ENCODE measurements around the gene COL7A1.

Gene COL7A1

DNA sequence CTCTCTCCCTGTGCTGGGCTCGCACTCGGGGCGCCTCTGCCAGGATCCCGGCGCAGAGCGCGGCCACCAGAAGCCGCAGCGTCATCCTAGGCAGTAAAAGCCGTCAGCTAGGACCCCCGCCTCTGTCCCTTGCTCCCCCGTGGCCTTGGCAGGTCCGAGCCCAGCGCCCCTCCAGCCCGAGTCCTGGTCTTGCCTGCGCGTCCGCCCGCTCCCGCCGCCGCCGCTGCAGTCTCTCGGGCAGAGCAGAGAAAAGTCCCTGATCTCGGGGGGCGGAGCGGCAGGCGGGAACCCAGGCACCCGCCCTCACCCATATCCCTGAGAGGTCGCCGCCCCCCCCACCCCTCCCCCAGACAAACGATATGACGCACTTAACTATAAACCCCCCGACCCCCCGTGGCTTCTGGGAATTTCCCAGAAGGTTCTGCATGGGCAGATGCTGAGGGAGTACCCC lies at the start of gene COL7A1:
Gene COL7A1, minus strand, starts transcription at position 255 of the 451 bp plus-strand sequence. Its CDS starts 170 bp downstream, at position 85.
- peak in 5 of 42 donors; percentile 18 to 44 (median 37) for DNase-seq
- intact Hi-C loops (cut with DNase I), result no loop called here

DNA sequence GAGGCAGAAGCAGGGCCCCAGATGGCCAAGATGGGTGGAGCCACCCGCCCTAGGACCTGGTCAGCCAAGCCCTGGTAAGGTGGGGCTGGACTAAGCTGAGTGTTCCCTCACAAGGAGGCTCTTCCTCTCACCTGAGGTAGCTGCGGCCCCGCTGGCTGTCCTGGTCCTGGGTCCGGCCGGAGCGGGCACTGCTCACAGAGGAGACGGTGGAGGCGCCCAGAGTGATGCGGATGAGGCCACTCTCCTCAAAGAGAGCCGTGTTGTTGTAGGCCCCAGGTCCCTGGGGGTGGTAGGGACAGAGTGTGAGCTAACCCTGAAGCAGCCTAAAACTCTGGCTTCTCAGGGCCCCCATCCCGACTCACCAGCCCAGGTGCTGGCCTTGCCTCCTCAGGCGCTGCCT lies 47.5 kb upstream of the COL7A1 start:
- intact Hi-C loops (cut with DNase I), result no loop called here
- DNase-seq, result no peak

DNA sequence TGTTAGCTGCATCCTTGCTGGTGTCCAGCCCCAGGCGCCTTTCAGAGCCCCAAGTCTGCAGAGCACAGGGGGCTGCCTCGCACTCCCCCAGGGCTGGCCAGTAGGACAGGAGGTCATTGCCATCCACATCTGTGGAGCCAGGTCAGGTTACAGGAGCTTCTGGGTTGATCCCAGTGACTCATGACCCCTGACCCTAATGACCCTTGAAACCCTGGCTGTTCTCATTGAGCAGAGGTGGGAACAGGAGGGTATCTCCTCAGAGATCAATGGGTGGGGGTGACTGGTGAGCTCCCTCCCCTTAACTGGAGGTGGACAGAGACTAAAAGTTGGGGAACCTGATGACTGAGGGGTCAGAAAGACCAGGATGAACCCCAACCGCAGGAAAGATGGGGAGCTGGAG lies 46.3 kb upstream of the COL7A1 start:
- intact Hi-C loops (cut with DNase I), result no loop called here
- DNase-seq, result no peak

DNA sequence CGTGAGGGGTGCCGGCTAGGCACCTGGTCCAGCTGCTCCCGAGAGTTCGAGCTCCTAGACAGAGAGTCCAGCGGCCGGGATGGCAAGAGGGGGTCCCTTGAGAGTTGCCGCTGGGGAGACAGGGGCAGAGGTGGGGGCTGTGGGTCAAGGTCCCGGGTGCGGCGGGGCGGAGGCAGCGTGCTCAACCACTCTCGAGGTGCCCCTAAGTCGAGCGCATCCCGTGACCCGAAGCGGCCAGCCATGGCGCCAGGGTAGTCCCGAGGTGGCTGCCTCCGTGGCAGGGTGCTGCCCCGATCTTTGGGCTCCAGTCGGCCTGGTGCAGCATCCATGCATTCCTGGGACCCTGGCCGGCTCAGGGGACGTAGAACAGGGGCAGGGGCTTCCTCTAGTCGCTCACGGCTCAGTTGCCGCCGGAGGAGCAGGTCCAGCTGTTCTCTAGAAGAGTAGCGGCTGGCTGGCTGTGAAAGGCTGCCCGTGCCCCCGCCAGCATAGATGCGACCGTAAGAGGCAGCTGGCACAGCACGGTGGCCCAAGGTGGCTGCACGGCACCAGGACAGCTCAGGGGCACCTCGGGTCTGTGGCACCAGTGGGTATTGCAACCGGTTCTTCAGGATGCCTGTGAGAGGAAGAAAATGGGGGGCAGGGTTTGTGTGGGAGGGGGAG lies 44.9 kb upstream of the COL7A1 start:
- no peak for DNase-seq
- intact Hi-C loops (cut with DNase I), result no loop called here

DNA sequence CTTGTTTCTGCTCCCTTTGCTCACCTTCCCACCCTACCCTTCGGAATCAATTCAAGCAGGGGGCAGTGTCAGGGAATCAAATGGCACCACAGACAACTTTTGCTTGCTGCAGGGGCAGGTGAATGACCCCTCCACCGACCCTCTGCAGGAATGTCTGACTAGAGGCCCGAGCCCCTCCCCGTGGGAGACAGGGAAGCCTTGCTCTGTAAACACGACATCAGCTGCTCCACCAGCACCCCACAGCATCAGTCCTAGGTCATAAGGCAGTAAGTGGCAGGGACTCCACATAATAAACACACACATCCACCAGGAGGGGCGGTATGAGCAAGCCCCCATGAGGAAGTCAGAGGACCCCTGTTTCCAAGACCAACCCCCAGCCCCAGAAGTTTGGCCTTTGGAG lies 42.2 kb upstream of the COL7A1 start:
- DNase-seq, result no peak
- intact Hi-C loops (cut with DNase I), result no loop called here

DNA sequence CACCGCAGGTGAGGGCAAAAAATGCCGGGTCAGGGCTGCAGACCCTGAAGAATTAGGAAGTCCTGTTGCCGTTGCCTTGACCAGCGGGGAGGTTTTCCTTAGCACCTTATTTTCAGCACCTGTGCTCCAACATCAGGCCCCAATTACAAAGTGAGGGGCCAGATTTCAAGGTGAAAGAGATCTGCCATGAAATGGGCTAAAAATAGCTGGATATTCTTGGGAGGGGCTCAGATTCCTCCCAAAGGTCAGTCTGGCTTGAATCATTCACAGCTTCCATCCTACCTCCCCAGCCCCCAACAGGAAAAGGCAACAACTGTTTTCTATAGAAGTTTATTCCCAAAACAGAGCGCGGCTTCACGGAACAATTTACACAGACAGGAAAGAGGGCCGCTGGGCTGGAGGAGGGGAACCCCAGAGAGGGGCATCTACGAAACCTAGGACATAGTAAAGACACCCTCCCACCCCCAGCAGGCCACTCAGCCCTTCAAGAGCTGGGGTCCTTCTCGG lies 41.1 kb upstream of the COL7A1 start:
- intact Hi-C loops (cut with DNase I), result no loop called here

DNA sequence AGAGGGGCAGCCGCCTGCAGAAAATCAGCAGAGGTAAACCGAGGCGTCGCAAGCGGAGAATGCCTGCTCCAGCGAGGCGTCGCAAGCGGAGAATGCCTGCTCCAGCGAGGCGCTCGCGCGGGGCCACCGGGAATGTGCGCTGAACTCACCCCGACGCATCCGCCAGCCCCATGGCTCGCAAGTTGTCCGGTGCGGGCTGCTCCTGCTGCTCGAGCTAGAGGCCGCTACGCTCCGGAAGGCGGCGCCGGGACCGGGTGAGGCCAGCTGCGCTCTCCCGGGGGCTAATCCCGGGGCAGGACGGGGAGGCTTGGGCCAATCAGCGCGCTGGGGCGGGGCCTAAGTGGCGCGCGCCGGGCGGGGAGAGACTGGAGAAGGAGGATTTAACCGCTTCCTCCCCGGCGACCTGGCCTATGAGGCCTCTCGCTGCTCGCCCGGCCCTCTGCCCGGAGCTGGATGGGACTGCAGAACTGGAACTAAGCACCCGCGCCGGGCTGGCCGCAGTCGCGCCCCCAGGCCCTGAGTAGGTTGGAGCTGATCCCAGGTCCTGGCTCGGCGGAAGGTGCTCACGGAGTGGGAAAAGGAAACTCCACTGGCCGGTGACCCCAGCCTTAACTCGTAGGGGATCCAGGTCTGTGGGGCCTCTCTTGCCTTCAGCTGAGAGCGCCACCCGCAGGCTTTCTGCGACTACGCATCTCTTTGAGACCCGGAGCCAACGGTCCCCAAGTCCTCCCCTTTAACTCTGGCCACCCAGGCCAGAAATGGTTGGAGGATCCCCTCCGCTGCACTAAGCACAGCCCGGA lies 40.3 kb upstream of the COL7A1 start, which contains the start of gene SLC26A6:
Gene SLC26A6, minus strand, starts transcription at position 240 of the 800 bp plus-strand sequence. Its CDS starts 68 bp downstream, at position 172.
- DNase-seq, result peak; percentile 93 to 100 (median 98)
- intact Hi-C loops (cut with DNase I), result no loop called here

More for the DNA sequence above, 41.1 kb upstream of the COL7A1 start:
- DNase-seq, result no peak

DNA sequence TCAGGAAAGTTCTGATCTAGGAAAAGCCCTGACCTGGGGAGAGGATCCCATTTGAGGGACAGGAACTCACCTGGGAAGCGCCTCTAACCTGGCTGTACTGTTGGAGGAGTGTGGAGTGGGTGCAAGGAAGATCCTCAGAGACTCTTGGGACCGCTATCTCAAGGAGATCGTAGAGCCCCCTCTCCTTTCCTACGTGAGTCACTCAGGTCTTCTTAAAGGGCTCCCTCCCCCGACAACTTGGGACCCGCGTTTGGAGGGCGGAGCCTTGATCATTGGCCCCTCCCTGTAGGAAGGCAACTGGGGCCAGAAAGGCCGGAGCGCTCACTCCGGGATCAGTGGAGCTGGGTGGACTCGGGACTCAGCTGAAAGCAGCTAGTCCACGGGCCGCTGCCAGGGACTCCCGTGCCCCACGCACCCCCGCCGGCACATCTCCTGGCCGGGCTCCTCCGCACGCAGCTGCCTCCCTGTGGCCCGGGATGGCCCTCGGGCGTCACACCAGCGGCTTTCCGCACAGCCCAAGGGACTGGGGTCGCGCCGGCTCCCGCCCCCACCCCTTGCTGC lies 39.6 kb upstream of the COL7A1 start:
- intact Hi-C loops (cut with DNase I), result no loop called here
- DNase-seq, result peak in 41 of 42 donors; percentile 14 to 71 (median 44)

DNA sequence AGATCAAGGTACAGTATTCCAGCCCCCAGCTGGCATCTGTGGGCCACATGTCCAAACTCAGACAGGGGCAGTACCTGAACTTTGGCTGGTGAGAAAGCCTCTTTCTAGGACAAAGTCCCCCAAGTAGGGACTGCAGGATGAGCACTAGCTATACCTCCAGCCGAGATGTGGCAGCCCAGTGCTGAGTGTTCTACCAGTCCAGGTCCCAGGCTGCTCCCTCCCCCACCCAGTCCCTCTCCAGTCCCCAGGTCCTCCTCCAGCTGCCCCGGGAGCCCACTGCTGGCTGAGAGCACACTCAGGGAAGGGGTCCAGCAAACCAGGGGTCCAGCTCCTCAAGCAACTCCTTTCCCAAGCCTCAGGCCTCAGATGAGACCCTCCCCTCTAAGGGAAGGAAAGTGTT lies 38.6 kb upstream of the COL7A1 start:
- intact Hi-C loops (cut with DNase I), result no loop called here
- DNase-seq, result no peak

DNA sequence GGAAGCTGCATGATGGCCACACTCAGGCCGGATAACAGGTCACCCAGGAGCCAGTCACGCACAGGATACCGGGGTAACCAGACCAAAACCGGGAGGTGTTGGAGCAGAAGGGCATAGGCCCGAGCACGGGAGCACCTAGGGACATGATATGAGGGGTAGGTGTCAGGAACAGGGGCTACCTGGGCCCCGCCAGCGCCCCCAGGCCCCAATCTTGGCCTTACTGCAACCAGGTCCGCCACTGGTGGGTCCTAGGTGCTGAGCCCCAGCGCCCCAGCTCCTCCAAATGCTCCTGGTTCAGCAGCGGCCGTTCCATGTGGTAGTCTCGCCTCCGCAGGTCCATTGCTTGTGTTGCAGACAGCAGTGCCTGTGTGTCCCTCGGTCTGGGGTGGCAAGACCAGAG lies 38.1 kb upstream of the COL7A1 start:
- intact Hi-C loops (cut with DNase I), result no loop called here
- DNase-seq, result no peak

DNA sequence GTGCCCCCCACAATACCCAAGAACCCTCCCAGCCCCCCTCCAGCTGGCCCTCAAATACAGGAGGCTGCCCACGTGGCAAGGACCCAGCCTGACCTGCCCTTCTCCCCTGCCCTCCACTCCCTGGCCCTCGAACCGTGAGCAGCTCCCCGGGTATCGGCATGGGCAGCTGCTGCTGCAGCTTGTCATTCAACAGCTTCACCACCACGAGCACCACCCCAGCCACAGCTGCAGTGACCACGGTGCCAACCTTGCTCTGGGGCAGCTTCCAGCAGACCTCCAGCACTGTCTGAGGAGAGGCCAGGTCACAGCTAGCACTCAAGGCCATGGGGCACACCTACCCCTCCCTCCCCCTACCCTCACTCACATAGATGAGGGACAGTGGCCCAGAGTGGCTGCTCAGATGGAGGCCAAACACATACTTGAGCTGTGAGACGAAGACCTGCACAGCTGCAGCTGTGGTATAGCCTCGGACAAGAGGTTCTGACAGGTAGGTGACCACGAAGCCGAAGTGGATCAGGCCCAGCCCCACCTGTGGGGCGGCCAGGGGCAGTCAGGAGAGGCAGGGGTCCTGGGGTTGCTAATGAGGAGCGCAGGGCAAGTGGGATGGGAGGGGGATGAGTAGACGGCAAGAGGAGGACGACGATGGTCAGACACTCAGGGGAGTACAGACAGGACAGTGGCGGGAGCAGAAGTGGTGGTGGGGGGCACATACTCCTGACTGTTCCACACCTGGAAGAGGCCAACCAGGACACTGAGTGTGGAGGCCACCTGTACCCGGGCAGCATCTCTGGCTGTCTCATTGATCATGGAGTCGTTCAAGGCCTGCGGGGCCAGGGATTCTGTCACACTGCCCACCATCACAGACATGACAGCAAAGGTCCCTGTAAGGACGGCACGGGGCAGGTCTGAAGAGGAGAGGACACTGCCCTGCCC lies 36.7 kb upstream of the COL7A1 start:
- intact Hi-C loops (cut with DNase I), result no loop called here
- no peak for DNase-seq

DNA sequence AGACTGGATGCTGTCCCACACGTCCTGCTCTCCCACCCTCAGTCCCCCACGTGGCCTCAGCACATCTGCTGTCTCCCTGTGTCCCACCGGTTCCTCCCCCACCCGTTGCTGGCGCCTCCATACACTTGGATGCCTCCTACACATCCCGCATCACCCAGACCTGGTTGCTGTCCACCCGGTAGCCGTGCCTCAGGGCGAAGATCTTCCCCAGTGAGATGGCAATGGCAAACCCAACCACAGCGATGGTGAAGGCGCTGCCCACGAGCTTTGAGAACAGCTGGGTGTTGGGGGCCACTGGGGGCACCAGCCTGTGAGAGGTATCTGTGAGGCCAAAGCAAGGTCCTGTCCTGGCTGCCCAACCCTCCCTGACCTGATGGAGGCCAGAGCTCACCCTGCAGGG lies 35.7 kb upstream of the COL7A1 start:
- no peak for DNase-seq
- intact Hi-C loops (cut with DNase I), result no loop called here

DNA sequence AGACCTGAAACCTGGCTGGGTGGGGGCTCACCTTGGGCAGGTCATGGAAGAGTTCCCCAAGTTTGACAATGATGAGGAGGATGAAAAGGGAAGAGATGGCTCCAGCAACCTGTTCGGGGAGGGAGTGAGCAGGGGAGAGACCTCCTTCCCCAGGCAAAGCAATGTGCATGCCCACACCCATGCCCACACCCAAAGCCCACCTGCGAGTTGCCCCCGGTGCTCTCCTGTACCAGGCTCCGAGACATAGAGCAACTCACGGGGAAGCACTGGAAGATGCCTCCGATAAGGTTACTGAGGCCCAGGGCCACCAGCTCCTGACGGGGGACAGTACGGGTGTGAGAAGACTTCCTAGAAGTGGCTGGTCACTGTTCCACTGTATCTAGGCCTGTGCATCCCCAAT lies 35.3 kb upstream of the COL7A1 start:
- intact Hi-C loops (cut with DNase I), result no loop called here
- DNase-seq, result no peak

DNA sequence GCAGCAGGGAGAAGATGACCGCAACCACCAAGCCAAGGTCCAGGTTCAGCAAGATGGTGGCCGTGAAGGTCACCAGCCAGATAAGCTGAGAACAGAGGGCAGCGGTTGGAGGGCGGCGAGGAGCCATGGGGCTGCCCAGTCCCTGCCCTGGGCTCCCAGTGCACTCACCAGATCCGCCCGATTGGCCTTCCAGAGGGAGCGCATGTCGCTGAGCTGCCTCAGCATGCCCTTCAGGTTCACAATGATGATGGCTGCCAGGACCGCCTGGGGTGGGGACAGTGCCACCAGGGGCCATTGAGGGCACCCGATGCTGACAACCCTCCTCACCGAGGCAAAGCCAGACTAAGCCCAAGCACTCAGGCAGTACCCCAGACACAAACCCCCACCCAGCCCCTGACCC lies 34.8 kb upstream of the COL7A1 start:
- DNase-seq, result no peak
- intact Hi-C loops (cut with DNase I), result no loop called here

DNA sequence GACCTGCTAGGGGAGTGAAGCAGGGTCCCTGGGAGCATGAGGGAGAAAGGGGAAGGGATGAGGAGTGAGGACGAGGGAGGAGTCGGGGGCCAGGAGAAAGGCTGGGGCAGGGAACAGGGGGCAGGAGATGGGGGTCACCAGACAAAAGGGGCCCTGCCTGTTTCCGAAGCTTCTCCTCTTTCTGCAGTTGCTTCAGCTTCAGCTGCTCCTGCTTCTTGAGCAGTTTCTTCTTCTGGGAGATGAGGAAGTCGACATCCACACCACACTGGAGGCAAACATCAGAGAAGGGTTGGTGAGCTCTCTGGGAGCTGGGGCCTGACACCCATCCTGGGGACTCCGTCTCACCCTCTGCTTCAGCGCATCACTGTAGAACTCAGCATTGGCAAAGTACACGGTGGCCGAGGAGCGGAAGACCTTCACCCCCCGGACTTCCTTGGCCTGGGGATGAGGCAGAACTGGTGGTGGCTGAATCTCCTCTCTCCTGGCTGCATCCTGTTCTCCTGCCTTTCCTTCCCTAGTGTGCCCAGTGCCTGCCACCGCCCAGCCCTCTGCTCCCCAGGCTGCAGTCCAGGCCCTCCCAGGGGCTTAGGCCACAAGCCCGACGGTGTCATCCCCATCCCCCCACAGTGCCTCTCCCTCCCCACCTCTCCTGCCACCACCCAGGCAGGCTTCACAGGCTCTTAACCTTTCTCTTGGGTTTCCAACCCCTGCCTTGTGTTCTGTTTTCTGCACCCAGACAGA lies 33.3 kb upstream of the COL7A1 start:
- no peak for DNase-seq
- intact Hi-C loops (cut with DNase I), result no loop called here

DNA sequence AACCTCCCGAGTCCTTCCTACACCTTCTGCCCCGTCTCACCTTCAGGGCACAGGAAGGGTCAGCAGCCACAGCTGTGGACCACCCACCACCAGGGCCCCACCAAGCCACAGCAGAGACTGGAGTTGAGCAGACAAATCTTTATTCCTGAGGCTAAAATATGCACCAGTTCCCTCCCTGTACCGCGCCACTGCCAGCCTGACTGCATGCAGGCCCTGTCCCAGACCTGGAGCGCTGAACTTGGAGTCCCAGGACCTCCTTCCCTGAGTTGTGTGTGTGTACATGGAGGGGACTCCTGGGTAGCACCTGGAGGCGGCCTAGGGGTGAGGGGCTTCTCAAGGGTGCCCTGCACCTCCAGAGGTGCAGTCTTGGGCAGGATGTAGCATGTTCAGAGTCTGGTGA lies 30.5 kb upstream of the COL7A1 start:
- no peak for DNase-seq
- intact Hi-C loops (cut with DNase I), result no loop called here

DNA sequence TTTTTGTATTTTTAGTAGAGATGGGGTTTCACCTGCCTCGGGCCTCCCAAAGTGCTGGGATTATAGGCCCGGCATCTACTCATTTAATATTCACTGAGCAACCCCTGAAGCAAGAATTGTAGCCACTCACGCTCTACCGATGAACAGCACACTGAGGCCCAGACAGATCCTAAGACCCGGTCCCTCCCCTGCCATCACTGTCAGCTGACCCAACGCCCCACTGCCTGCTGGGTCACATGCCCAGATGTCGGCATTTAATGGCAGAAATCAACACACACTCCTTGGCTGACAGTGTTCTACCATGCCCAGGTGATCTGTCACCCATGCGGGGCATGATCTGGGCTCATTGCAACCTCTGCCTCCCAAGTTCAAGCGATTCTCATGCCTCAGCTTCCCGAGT lies 29.6 kb upstream of the COL7A1 start:
- intact Hi-C loops (cut with DNase I), result no loop called here

DNA sequence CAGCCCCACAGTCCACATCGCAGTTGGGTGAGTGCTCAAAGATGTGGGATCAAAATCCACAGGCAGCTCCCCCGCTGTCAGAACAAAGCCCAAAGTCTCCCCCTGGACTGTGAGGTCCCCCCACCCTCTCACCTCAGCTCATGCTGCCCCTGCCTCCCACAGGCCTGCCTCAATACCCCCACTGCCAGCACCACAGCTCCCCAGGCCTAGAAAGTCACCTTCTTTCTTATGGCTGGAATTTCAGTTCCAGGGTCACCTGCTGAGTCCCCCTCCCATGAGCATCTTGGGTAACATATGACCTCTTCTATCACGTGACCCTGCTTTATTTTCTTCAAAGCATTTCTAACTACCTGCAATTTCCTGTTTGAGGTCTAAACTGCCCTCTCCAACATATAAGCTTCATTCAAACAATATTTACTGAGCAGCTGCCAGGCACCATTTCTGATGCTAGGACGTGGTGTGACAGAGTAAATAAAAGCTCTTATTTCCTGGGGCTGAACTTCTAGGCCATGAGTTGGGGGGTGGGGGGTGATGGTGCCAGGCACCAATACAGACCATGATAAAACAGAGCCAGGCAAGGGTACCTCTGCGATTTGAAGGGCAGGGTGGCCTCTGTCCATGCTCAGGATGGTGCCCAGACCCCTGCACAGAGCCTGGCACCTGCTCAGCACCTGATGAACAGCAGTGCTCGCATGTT lies 28.9 kb upstream of the COL7A1 start:
- intact Hi-C loops (cut with DNase I), result no loop called here
- DNase-seq, result no peak

More for the DNA sequence above, 29.6 kb upstream of the COL7A1 start:
- no peak for DNase-seq

Data from head of caudate nucleus (tissue), 42 donors.